Stimulated activated CD4-positive, alpha-beta T cell treated with anti-CD3 and anti-CD28 coated beads, Interleukin-4, amount 100 ng/mL, for 48 hours (primary cell): ENCODE results near the gene FBXW7.
A peak's percentile ranks its signal among the peaks of the same experiment; 100 is the strongest.

Experiments
- DNase-seq, 2 donors: peaks; one replicate each; pipeline ENCODE4 v3.0.0-alpha.2; 2020; ENCODE audit warnings: low read depth in 2 of 2

FBXW7 gene

GRCh38 chr4:152510349-152511147 is 25.3 kb downstream of the FBXW7 start:
- DNase-seq = no peak

DNA sequence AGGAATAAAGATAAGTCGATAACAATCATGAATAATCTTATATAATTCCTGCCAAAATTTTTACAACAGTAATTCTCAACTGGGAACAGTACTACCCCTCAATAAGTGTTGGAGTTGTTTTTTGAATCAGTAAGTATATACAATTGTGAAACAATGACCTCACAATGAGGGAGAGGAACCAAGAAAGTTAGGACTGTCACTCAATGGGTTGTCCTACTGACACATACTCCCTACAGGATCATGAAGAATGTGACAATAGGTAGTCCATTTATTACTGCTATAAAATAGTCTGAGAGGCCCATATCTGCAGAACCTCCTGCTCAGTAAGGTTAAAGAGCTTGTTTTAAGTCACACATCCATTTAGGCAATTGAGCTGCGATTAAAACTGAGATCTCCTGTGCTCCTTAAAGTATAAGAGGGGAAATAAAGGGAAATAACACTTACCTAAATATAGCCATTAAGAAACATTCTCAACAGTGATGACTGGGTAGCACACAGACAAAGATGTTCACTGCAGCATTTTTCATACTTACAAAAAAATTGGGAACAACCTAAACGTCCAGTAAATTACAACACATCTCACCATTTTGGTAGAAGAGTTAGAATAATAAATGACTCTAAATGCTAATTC is 26.2 kb downstream of the FBXW7 start:
- no peak for DNase-seq

DNA sequence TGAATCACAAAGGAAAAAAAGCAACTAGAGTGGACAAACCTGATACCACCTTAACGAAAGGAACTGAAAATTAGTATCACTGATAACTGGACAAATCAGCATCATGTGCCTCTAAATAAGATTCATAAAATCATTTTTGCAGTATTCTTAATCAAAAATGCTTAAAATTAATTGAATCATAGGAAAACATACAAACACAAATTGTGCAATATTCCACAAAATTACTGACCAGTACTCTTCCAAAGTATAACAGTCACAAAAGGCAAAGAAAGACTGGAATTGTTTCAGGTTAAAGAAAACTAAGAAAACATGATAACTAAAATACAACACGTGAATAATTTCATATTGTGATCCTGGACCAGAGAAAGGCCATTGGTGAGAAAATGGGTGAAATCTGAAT is 27.1 kb downstream of the FBXW7 start:
- DNase-seq = no peak

- no peak for DNase-seq
These were observed 27.5 kb downstream of the FBXW7 start for GRCh38 chr4:152508386-152508785.

- DNase-seq = no peak
These were observed 32.1 kb downstream of the FBXW7 start for GRCh38 chr4:152503653-152504290.

DNA sequence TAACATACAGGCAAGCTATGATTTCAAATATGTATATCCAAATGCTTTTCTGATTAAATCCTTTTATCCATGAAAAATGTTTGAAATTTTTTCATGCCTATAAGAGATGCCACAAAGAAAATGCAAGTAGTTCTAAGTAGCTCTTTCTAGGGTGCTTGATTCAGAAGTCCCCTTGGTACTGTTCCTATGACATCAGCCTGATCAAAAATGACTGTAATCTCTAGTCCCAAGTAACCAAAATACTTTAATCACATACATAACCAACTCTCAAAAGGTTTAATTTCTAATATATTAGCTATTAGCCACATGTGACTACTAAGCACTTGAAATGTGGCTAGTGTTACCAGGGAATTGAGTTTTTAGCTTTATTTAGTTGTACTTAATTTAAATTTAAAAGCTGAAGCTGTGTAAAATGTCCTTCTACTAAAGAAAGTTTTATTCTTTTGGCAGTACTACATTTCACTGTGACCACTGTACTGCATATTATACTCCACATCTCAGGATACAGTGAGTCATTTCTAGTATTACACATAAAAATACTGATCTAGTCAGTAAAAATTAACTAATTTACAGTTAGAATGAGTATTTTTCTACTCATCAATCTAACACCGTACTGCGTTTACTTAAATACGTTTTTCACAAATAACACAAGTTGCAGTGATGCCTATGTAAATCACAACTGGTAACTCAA is 33.9 kb downstream of the FBXW7 start:
- no peak for DNase-seq

DNA sequence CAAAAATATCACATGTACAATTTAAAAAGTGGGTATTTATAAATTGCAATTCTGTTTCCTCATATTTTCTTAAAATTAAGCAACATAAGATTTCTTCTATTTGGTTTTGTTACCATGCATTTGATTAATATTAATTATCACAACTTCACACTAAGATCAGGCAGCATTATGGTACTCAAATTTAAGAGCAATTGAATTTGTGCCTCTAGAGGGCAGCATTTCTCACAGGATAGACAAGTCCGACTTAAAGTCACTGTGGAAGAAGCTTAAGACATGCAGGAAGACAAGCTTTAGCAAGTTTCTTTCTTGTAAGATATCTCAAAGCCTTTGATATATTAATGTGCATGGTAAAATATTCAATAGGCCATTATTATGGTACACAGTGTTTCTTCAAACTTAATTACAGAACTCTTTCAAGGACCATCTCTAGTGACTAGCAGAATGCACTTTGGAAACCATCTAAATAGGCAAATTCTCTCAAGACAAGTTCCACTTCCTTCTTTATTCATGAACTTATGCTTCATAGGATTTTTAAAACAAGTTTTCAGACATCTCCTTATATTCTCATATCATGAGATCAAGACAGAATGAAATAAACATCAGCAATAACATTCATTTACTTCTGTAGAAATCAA is 35.0 kb downstream of the FBXW7 start:
- DNase-seq = peak in 1 of 2 donors; percentile 49

DNA sequence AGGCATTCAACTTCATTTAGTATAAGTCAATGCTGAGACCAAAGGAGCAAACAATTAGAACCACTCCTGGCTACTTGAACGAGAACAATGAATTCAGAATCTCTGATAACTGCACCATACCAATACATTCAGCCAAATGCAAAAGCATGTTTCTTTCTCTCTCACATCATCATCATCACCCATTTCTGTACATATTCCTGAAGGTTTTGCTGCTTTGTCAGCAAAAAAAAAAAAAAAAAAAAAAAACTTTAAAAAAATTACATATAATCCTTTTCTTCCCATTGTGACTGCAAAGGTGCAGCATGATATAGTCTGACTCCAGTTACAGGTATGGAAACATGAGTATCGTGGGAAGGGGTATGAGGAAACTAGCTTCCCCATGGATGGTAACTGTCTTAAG is 35.6 kb downstream of the FBXW7 start:
- DNase-seq = no peak

GRCh38 chr4:152499344-152499743 is 36.5 kb downstream of the FBXW7 start:
- DNase-seq = no peak

DNA sequence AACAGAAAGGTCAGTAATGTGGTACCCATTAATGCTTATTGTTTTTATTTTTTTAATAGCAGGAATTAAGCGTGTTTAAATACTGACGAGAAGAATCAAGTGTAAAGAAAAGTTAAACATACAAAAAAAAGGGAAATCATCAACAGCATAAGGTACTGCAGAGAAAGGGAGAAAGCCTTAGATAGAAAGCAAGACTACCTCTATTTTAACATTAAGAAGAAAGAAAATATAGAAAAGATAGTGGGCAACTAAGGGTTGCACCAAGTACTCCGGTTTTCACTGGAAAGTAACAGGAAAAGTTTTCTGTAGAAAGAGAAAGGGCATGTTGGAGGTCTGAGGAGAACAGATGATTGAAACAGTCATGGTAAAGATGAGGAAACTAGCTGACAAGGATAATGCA is 41.9 kb downstream of the FBXW7 start:
- no peak for DNase-seq

DNA sequence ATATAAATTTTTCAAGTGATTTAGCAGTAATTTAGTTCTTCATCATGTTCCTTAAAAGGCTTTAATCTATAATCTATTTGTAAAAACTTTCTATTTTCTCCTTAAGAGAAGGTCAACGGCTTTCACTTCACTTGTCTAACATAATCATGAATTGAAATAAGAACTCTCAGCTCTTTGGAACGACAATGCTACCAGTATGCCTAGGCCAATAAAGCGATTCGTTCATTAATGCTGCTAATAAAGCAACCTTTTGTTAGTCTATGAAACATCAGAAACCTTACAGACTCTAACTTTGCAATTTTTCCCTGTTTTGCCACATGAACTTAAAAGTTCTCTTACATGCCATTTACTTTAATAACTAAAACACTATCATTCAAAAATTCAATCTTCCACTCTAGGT is 47.6 kb downstream of the FBXW7 start:
- DNase-seq = no peak

DNA sequence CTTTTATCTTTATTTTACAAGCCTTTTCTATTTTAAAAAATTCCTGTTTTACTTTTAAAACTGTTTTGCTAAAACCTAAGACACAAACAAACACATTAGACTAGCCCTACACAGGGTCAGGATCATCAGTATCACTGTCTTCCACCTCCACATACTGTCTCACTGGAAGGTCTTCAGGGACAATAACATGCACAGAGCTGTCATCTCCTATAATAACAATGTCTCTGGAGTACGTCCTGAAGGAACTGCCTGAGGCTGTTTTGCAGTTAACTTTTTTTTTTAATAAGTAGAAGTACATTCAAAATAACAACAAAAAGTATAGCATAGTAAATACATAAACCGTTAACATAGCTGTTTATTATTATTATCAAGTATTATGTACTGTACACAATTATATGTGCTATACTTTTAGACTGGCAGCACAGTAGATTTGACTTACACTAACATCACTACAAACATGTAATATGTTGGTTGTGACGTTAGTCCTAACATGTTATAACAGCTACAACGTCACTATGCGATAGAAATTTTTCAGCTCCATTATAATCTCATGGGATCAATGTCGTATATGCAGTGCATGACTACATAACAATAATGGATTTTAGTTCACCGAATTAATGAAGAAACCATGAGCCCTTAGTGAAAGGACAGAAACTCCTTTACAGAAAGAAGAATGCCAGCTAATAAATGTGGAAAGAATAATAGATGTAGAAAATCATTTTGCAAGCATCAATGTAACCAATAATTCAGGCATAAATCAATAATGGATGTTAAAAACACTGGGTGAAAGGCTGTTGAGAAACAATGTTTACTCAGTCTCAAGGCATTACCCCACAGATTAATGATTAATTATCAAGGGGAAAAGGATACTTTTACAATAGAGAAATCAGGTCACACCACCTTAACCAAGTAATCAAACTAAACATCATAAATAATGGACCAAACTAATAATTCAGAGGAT is 49.2 kb downstream of the FBXW7 start:
- DNase-seq = no peak

DNA sequence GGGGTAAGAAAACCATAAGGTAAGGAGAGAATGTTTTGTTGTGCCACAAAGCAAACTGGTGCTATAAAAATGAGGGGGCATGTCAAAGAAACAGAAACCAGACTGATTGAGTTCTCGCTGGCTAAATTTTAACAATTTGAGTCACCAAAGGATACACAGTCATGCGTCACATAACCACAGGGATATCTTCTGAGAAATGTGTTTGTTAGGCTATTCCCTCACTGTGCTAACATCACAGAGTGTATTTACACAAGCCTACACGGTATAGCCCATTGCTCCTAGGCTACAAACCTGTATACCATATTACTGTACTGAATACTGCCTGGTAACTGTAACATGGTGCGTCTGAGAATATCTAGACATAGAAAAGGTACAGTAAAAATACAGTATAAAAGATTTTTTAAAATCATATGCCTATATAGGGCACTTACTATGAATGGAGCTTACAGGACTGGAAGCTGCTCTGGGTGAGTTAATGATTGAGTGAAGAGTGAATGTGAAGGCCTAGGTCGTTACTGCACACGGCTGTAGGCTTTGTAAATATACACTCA is 50.1 kb downstream of the FBXW7 start:
- peak in 1 of 2 donors; percentile 7 for DNase-seq

GRCh38 chr4:152482211-152482610 is 53.7 kb downstream of the FBXW7 start:
- no peak for DNase-seq

DNA sequence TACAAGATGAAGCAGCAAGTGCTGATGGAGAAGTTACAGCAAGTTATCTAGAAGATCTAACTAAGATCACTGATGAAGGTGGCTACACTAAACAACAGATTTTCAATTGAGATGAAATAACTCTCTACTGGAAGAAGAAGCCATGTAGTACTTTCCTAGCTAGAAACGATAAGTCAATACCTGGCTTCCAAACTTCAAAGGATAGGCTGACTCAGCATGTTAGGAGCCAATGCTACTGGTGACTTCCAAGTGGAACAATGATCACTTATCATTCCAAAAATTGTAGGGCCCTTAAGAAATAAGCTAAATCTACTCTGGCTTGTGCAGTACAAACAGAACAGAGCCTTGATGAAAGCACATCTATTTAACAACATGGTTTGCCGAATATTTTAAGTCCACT is 55.0 kb downstream of the FBXW7 start:
- no peak for DNase-seq

DNA sequence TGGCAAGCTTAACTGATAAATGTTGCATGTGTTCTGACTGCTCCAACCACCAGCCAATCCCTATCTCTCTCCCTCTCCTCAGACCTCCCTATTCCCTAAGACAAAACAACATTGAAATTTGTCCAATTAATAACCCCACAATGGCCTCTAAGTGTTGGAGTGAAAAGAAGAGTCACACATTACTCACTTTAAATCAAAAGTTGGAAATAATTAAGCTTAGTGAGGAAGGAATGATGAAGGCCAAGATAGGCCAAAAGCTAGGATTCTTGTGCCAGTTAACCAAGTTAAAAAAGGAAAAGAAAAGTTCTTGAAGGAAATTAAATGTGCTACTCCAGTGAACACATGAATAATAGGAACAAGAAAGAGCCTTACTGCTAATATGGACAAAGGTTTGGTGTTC is 55.6 kb downstream of the FBXW7 start:
- DNase-seq = no peak

- no peak for DNase-seq
These were observed 56.4 kb downstream of the FBXW7 start for GRCh38 chr4:152479428-152480026.

- DNase-seq = no peak
These were observed 57.2 kb downstream of the FBXW7 start for GRCh38 chr4:152478461-152479237.

DNA sequence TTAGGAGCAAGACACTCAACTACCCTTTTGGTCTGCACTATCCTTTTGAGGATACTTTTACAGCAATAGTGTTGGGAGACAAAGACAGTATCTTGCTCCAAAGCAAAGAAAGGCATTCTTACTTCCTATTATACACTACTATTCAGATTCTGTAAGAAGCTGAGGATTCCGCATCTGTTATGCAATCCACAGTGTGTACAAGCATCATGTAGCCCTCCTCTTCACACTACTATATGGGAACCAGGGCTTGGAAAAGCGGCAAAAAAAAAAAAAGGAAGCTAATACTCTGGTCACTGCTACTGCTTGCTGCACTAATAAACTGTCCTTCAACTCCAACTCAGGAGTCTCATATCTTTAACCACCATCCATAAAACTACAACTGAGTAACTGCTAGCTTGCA is 59.1 kb downstream of the FBXW7 start:
- no peak for DNase-seq
